NCI-H82 treated with DMSO at 0.1 percent for 48 hours (cell line): Measurements from ENCODE around the gene ZNF471.

Source experiments
- DNase-seq: peaks from one replicate; lab custom pipeline; 2025; ENCODE audit not compliant: unreplicated experiment; lab: John Stamatoyannopoulos, UW

The ZNF471 gene

GRCh38 chr19:56572589-56572988 lies 64.9 kb downstream of the ZNF471 start:
- DNase-seq, result no peak

DNA sequence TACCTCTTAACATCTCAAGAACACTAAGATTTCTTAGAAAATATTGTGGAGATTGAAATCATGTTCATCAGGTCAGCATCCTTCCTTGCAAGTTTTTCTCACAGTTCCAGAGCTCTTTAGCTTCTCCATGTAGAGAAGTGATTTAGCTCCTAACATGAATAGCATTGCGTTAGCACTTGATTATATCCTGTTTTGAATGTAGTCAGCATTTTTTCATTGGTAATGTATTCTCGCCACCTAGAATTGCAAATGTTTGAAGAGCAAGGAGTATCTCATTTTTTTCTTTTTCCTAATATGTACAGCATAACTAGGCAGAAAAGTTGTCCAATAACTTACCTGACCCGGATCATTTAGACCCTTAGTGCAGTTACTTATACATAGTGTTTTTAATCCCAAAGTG lies 66.3 kb downstream of the ZNF471 start:
- no peak for DNase-seq

DNA sequence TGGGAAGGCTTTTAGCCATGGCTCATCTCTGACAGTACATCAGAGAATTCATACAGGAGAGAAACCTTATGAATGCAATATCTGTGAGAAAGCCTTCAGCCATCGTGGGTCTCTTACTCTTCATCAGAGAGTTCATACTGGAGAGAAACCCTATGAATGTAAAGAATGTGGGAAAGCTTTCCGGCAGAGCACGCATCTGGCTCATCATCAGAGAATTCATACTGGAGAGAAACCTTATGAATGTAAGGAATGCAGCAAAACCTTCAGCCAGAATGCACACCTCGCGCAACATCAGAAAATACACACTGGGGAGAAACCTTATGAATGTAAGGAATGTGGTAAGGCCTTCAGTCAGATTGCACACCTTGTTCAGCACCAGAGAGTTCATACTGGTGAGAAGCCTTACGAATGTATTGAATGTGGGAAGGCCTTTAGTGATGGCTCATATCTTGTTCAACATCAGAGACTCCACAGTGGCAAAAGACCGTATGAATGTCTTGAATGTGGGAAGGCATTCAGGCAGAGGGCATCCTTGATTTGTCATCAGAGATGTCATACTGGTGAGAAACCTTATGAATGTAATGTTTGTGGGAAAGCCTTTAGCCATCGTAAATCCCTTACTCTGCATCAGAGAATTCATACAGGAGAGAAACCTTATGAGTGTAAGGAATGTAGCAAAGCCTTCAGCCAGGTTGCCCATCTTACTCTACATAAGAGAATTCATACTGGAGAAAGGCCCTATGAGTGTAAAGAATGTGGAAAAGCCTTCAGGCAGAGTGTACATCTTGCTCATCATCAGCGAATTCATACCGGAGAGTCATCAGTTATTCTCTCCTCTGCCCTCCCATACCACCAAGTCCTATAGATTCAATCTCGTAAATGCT lies 70.3 kb downstream of the ZNF471 start:
- no peak for DNase-seq
